Panc1 (cell line): Measurements from ENCODE around the gene NRSN1.

Source experiments
- POLR2AphosphoS5 ChIP-seq: IDR thresholded peaks from 2 replicates; pipeline ENCODE4 v1.6.1; 2012; ENCODE audit warnings: mild to moderate bottlenecking, low read depth, low read length, moderate library complexity
- TF ChIP-seq, protein P1 (sequence below): fragments of 450-650 bp; IDR thresholded peaks from 2 replicates; pipeline ENCODE4 v1.5.1; 2017; ENCODE audit warnings: mild to moderate bottlenecking

DNA sequence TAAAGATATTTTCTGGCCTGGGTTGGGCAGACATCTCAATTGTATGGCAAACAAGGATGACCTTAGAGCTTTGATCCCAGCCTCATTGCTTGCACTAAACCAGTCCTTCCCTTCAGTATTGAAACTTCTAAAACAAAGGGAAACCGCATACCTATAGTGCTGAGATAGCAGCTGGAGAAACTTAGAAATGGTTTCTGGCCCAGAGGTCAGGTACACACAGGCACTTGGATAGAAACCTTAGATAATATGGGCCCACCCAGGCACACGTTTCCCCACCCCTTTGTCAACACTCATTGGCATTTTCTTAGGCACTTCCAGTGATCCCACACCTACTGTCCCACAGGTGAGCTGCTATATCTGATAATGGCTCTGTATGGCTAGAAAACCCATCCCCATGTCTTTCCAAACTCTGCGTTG lies 22.1 kb downstream of the NRSN1 start:
- TF ChIP-seq, protein P1, sequence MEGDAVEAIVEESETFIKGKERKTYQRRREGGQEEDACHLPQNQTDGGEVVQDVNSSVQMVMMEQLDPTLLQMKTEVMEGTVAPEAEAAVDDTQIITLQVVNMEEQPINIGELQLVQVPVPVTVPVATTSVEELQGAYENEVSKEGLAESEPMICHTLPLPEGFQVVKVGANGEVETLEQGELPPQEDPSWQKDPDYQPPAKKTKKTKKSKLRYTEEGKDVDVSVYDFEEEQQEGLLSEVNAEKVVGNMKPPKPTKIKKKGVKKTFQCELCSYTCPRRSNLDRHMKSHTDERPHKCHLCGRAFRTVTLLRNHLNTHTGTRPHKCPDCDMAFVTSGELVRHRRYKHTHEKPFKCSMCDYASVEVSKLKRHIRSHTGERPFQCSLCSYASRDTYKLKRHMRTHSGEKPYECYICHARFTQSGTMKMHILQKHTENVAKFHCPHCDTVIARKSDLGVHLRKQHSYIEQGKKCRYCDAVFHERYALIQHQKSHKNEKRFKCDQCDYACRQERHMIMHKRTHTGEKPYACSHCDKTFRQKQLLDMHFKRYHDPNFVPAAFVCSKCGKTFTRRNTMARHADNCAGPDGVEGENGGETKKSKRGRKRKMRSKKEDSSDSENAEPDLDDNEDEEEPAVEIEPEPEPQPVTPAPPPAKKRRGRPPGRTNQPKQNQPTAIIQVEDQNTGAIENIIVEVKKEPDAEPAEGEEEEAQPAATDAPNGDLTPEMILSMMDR: no peak
- no peak for TF ChIP-seq POLR2AphosphoS5
